ENCODE results near the gene E4F1.
"Not testable (repeated sequence)": the region's sequence is repeated elsewhere in the genome, so short reads cannot be mapped to it uniquely, and the experiment has no call there.

Gene E4F1

DNA sequence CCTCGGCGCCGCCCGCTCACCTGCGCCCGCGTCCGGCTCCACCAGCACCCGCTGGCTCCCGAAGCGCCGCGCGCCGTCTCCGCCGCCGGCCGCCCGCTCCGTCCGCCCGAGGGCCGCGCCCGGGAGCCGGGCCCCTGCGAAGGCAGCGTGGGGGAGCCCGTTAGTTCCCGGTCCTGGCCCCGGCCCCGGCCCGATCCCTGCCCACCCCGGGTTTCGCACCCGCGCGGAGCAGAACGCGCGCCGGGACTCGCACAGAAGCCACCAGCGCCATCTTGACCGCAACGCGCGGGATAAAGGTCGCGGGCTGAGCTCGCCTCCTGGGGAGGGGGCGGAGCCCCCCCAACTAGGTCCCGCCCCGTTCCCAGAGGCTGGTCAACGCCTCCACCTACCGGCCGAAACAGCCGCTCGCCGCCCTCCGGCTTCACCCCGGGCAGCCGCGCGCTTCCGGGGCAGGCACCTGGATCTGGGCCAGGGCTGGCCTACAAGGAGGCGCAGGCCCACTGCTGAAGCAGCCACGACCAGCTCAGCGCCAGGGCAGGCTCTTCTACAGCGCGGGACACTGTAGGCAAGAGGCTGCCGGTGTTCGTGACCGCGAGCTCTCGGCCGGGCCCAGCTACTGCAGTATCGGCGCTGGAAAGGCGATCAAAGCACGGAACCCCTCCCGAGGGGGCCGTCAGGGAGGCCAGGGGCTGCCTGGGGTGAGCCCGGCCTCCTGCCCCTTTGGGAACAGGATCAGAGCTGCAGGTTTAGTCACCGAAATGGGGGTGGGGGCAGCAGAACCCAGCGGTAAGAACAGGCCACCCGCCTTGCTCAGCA, 28.1 kb downstream of the E4F1 start, which contains the start of gene ECI1:
TSS of gene ECI1 (minus strand) at position 292 of the 816 bp plus-strand sequence. CDS start at position 271, 21 bp downstream.
- H3K4me3 ChIP-seq (ENCODE audit: low read depth, low read length) = peak within 1 kb of the TSS; percentile 70
- TF ChIP-seq, protein P1, sequence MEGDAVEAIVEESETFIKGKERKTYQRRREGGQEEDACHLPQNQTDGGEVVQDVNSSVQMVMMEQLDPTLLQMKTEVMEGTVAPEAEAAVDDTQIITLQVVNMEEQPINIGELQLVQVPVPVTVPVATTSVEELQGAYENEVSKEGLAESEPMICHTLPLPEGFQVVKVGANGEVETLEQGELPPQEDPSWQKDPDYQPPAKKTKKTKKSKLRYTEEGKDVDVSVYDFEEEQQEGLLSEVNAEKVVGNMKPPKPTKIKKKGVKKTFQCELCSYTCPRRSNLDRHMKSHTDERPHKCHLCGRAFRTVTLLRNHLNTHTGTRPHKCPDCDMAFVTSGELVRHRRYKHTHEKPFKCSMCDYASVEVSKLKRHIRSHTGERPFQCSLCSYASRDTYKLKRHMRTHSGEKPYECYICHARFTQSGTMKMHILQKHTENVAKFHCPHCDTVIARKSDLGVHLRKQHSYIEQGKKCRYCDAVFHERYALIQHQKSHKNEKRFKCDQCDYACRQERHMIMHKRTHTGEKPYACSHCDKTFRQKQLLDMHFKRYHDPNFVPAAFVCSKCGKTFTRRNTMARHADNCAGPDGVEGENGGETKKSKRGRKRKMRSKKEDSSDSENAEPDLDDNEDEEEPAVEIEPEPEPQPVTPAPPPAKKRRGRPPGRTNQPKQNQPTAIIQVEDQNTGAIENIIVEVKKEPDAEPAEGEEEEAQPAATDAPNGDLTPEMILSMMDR (IDR thresholded peaks at IDR 0.05; ENCODE audit: insufficient read depth, low read length, missing control alignments) = peak; percentile 79
- POLR2A ChIA-PET = interaction anchor here (0.9 to 1.7 kb wide), 8 partner anchors 8 to 269 kb away, joined by 3 to 7 read pairs (median 6); partner anchors contain the start of genes AMDHD2, DNASE1L2 and PGP
- peak; percentile 54 for DNase-seq (ENCODE audit: low read depth, low spot score)
- CTCF ChIA-PET = interaction anchor here (1.0 to 6.1 kb wide), 15 partner anchors 9 to 263 kb away, joined by 3 to 44 read pairs (median 4); partner anchors contain the start of gene ATP6V0C

DNA sequence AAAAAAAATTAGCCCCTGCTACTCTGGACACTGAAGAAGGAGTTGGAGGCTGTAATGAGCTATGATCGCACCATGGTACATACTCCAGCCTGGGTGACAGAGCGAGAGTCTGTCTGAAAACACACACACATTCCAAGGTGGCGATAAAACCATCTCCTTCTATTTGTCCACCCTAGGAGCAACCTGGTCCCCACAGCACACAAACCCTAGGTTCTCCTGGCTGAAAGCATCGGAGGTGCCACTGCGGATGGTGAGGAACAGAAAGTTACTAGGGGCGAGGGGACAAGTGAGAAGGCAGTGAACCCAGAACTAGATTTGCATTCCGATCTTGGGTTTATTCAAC, 29.4 kb downstream of the E4F1 start:
- no peak for DNase-seq (ENCODE audit: low read depth, low spot score)
- TF ChIP-seq, protein P1 (IDR thresholded peaks at IDR 0.05; ENCODE audit: insufficient read depth, low read length, missing control alignments) = no peak
- no peak overlapping the region for H3K4me3 ChIP-seq (ENCODE audit: low read depth, low read length)
- POLR2A ChIA-PET = interaction anchor here (0.7 kb wide), 1 partner anchor 47 kb away, joined by 3 read pairs; the partner anchor contains the start of gene MLST8
- CTCF ChIA-PET = interaction anchor here (0.6 to 6.1 kb wide), 2 partner anchors 11 to 131 kb away, joined by 4 to 44 read pairs; no protein-coding TSS in a partner anchor

DNA sequence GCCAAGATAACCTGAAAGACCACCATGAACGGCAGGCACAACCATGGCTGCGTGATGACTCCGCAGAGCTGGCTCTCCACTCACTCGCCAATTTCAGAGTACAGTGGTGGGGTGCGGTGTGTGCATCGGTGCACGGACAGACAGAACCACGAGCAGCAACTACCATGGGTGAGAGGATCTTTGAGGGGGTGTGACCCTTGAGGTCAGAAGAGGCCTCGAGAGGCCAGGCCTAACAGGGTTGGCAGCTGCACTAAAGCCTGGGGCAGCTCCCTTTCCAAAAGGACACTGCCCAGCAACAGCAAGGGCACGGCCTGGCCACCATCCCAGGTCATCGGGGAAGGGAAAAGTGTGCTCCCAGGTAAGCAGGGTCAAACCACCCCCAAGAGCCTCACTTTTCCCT, 29.9 kb downstream of the E4F1 start:
- TF ChIP-seq, protein P1 (IDR thresholded peaks at IDR 0.05; ENCODE audit: insufficient read depth, low read length, missing control alignments) = no peak
- H3K4me3 ChIP-seq (ENCODE audit: low read depth, low read length) = no peak overlapping the region
- ChIA-PET POLR2A (interaction anchor here (0.7 kb wide), 1 partner anchor 48 kb away, joined by 3 read pairs; the partner anchor contains the start of gene MLST8), CTCF (interaction anchor here (0.6 to 6.1 kb wide), 2 partner anchors 11 to 131 kb away, joined by 4 to 44 read pairs; no protein-coding TSS in a partner anchor)
- DNase-seq (ENCODE audit: low read depth, low spot score) = no peak

DNA sequence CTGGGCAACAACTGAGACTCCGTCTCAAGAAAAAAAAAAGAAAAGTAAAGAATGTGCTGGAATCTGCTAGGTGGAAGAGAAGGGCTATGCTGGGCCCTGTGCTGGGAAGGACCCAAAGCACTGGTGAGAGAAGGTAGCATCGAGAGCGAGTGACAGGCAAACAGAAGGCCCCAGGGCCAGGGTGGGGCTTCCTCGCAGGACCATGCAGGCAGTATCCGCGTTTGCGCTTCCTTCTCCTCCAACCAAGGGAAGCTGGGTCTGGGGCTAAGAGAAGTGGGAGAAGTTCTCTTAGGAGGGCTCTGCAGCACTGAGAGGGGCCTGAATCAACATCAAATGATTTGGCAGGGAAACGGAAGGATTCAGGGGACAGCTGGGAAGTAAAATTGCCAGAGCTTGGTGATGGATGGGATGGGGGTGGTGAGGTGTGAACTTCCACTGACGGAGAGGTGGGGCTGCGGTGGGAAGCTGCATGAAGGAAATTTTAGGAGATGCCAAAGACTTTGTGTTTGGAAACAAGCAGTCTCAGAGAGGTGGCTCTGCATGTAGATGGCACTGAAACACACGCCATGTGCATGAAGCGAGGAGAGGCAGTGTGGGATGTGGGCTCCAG, 33.2 kb downstream of the E4F1 start:
- no peak for DNase-seq (ENCODE audit: low read depth, low spot score)
- POLR2A ChIA-PET = no interaction called here
- CTCF ChIA-PET = interaction anchor here (1.2 kb wide), 1 partner anchor 10 kb away, joined by 3 read pairs; no protein-coding TSS in a partner anchor
- H3K4me3 ChIP-seq (ENCODE audit: low read depth, low read length) = no peak overlapping the region
- TF ChIP-seq, protein P1 (IDR thresholded peaks at IDR 0.05; ENCODE audit: insufficient read depth, low read length, missing control alignments) = no peak

DNA sequence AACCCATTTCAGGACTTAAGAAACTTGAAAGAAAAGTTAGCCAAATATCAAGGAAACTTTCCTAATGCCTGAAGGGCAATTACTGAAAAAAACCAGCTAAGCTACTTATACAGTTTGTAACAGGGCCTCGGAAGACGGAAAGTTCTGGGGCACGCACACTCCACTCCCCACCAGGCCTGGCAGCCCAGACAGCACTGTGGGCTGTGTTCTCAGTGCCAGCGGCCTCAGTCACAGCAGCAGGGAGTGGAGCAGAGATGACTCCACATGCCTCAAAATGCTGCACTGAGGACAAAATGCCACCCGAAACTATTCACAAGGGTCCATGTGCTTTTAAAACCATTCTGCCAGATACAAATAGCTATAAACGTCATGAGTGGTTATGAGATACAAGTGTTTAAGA, 34.3 kb downstream of the E4F1 start:
- no peak for DNase-seq (ENCODE audit: low read depth, low spot score)
- POLR2A ChIA-PET = no interaction called here
- TF ChIP-seq, protein P1 (IDR thresholded peaks at IDR 0.05; ENCODE audit: insufficient read depth, low read length, missing control alignments) = no peak
- CTCF ChIA-PET = interaction anchor here (1.0 to 1.6 kb wide), 3 partner anchors 9 to 244 kb away, joined by 3 to 4 read pairs (median 3); no protein-coding TSS in a partner anchor
- H3K4me3 ChIP-seq (ENCODE audit: low read depth, low read length) = no peak overlapping the region

DNA sequence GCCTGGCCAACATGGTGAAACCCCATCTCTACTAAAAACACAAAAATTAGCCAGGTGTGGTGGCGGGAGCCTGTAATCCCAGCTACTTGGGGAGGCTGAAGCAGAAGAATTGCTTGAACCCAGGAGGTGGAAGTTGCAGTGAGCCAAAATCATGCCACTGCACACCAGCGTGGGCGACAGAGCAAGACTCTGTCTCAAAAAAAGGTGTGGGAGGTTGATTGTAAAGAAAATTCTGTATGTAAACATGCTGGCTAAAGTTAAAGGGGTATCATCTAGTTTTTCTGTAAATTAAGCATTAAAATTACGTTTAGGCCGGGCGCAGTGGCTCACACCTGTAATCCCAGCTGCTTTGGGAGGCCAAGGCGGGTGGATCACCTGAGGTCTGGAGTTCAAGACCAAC, 35.1 kb downstream of the E4F1 start:
- ChIA-PET POLR2A (interaction anchor here (0.6 kb wide), 1 partner anchor 20 kb away, joined by 3 read pairs; no protein-coding TSS in a partner anchor), CTCF (interaction anchor here (1.0 to 1.6 kb wide), 2 partner anchors 11 to 243 kb away, joined by 3 to 4 read pairs; no protein-coding TSS in a partner anchor)
- not testable (repeated sequence) for DNase-seq (ENCODE audit: low read depth, low spot score); H3K4me3 ChIP-seq (ENCODE audit: low read depth, low read length)
